Measurements from ENCODE around the gene ANAPC5.

The ANAPC5 gene

GRCh38 chr12:121373755-121374154, 21.5 kb upstream of the ANAPC5 start:
- Histone ChIP-seq H3K9me3 (ENCODE audit: control insufficient read depth, insufficient read depth, low read length) (no peaks in the 10 kb centered on the region; the same call in 1 of the 2 replicates), H3K27ac (ENCODE audit: low read depth, low read length) (no peak overlapping the region), H3K79me2 (ENCODE audit: control insufficient read depth, low read length) (no peaks in the 10 kb centered on the region), H3K4me2 (ENCODE audit: low read length) (no peak overlapping the region), H3K4me1 (ENCODE audit: control insufficient read depth, low read length) (no peaks in the 10 kb centered on the region), H3K27me3 (ENCODE audit: control insufficient read depth, low read length) (peaks cover 1% of the 10 kb centered on the region), H3F3A (ENCODE audit: control insufficient read depth, insufficient read depth) (no peaks in the 10 kb centered on the region), H3K4me3 (ENCODE audit: low read length) (no peak overlapping the region), H3K36me3 (ENCODE audit: control insufficient read depth, low read length) (no peaks in the 10 kb centered on the region), H4K20me1 (ENCODE audit: control insufficient read depth, insufficient read depth, low read depth, low read length) (no peaks in the 10 kb centered on the region), H3K9me2 (replicated peaks; ENCODE audit: control insufficient read depth, low read length) (no peaks in the 10 kb centered on the region)
- no peak for TF ChIP-seq EZH2phosphoT487 (IDR thresholded peaks at IDR 0.05; ENCODE audit: borderline replicate concordance, low read length)

GRCh38 chr12:121371404-121371803, 19.2 kb upstream of the ANAPC5 start:
- Histone ChIP-seq H3K36me3 (ENCODE audit: control insufficient read depth, low read length) (no peaks in the 10 kb centered on the region), H3K27ac (ENCODE audit: low read depth, low read length) (no peak overlapping the region), H3K79me2 (ENCODE audit: control insufficient read depth, low read length) (no peaks in the 10 kb centered on the region), H3K4me2 (ENCODE audit: low read length) (no peak overlapping the region), H4K20me1 (ENCODE audit: control insufficient read depth, insufficient read depth, low read depth, low read length) (no peaks in the 10 kb centered on the region), H3K27me3 (ENCODE audit: control insufficient read depth, low read length) (no peaks in the 10 kb centered on the region; the same call in 1 of the 2 replicates), H3F3A (ENCODE audit: control insufficient read depth, insufficient read depth) (no peaks in the 10 kb centered on the region), H3K9me2 (replicated peaks; ENCODE audit: control insufficient read depth, low read length) (no peaks in the 10 kb centered on the region), H3K9me3 (ENCODE audit: control insufficient read depth, insufficient read depth, low read length) (no peaks in the 10 kb centered on the region; the same call in 1 of the 2 replicates), H3K4me3 (ENCODE audit: low read length) (no peak overlapping the region), H3K4me1 (ENCODE audit: control insufficient read depth, low read length) (no peaks in the 10 kb centered on the region)
- TF ChIP-seq EZH2phosphoT487 (IDR thresholded peaks at IDR 0.05; ENCODE audit: borderline replicate concordance, low read length) (no peak), CTCF (IDR thresholded peaks at IDR 0.05; ENCODE audit: low read depth, low read length, poor library complexity, severe bottlenecking) (no peak)

GRCh38 chr12:121366063-121366459, 13.8 kb upstream of the ANAPC5 start:
- Histone ChIP-seq H3K4me2 (ENCODE audit: low read length) (no peak overlapping the region), H3K27ac (ENCODE audit: low read depth, low read length) (no peak overlapping the region), H3K79me2 (ENCODE audit: control insufficient read depth, low read length) (no peaks in the 10 kb centered on the region), H3K27me3 (ENCODE audit: control insufficient read depth, low read length) (peaks cover 20% of the 10 kb centered on the region), H3K4me1 (ENCODE audit: control insufficient read depth, low read length) (0 out of 2 replicates have a peak, but pooled peaks cover 4% of the 10 kb centered on the region), H3K9me2 (replicated peaks; ENCODE audit: control insufficient read depth, low read length) (no peaks in the 10 kb centered on the region), H3F3A (ENCODE audit: control insufficient read depth, insufficient read depth) (no peaks in the 10 kb centered on the region), H3K36me3 (ENCODE audit: control insufficient read depth, low read length) (no peaks in the 10 kb centered on the region), H3K4me3 (ENCODE audit: low read length) (no peak overlapping the region), H3K9me3 (ENCODE audit: control insufficient read depth, insufficient read depth, low read length) (no peaks in the 10 kb centered on the region), H4K20me1 (ENCODE audit: control insufficient read depth, insufficient read depth, low read depth, low read length) (no peaks in the 10 kb centered on the region)
- TF ChIP-seq EZH2phosphoT487 (IDR thresholded peaks at IDR 0.05; ENCODE audit: borderline replicate concordance, low read length) (no peak), CTCF (IDR thresholded peaks at IDR 0.05; ENCODE audit: low read depth, low read length, poor library complexity, severe bottlenecking) (no peak)

GRCh38 chr12:121365416-121366062, 13.3 kb upstream of the ANAPC5 start:
- Histone ChIP-seq H3K9me2 (replicated peaks; ENCODE audit: control insufficient read depth, low read length) (no peaks in the 10 kb centered on the region), H3K36me3 (ENCODE audit: control insufficient read depth, low read length) (no peaks in the 10 kb centered on the region), H3K27ac (ENCODE audit: low read depth, low read length) (no peak overlapping the region), H3K79me2 (ENCODE audit: control insufficient read depth, low read length) (no peaks in the 10 kb centered on the region), H3K4me3 (ENCODE audit: low read length) (no peak overlapping the region), H3F3A (ENCODE audit: control insufficient read depth, insufficient read depth) (no peaks in the 10 kb centered on the region), H3K9me3 (ENCODE audit: control insufficient read depth, insufficient read depth, low read length) (no peaks in the 10 kb centered on the region), H3K4me2 (ENCODE audit: low read length) (no peak overlapping the region), H3K27me3 (ENCODE audit: control insufficient read depth, low read length) (peaks cover 20% of the 10 kb centered on the region), H4K20me1 (ENCODE audit: control insufficient read depth, insufficient read depth, low read depth, low read length) (no peaks in the 10 kb centered on the region), H3K4me1 (ENCODE audit: control insufficient read depth, low read length) (0 out of 2 replicates have a peak, but pooled peaks cover 4% of the 10 kb centered on the region)
- no peak for TF ChIP-seq CTCF (IDR thresholded peaks at IDR 0.05; ENCODE audit: low read depth, low read length, poor library complexity, severe bottlenecking)
- no peak for TF ChIP-seq EZH2phosphoT487 (IDR thresholded peaks at IDR 0.05; ENCODE audit: borderline replicate concordance, low read length)

All from DOHH2 (cell line).